ENCODE data around the gene GTF2F2.

GTF2F2 gene

GRCh38 chr13:45216193-45216592, 95.9 kb downstream of the GTF2F2 start:
- Histone ChIP-seq H3K4me3 (no peak overlapping the region), H3K27ac (no peak overlapping the region)
- no peak for DNase-seq (ENCODE audit: low spot score)
- no peak for TF ChIP-seq CTCF (IDR thresholded peaks at IDR 0.05)

DNA sequence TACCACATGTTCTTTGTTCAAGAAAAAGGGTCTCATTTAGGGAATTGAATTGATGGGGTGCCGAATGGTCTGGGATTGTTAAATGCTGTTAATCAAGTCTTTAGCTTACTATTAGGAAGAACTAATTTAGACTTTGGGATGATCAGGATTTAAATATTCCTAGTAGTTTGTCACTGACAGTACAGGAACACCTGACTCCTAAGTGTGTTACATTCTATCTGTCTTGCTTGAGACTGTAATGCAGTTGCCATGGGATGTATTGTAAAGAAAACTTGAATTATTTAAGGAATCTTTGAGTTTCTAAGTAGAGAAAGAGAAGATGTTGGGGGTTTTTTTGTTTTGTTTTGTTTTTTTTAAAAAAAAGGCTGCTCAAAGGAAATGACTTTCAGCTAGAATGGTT, 98.4 kb downstream of the GTF2F2 start:
- no peak overlapping the region for H3K27ac ChIP-seq
- H3K4me3 ChIP-seq = no peak overlapping the region
- no peak for DNase-seq (ENCODE audit: low spot score)
- no peak for TF ChIP-seq CTCF (IDR thresholded peaks at IDR 0.05)

- Histone ChIP-seq H3K4me3 (no peak overlapping the region), H3K27ac (no peak overlapping the region)
- DNase-seq (ENCODE audit: low spot score) = no peak
- no peak for TF ChIP-seq CTCF (IDR thresholded peaks at IDR 0.05)
Measured at GRCh38 chr13:45219123-45219891, 99.0 kb downstream of the GTF2F2 start.

DNA sequence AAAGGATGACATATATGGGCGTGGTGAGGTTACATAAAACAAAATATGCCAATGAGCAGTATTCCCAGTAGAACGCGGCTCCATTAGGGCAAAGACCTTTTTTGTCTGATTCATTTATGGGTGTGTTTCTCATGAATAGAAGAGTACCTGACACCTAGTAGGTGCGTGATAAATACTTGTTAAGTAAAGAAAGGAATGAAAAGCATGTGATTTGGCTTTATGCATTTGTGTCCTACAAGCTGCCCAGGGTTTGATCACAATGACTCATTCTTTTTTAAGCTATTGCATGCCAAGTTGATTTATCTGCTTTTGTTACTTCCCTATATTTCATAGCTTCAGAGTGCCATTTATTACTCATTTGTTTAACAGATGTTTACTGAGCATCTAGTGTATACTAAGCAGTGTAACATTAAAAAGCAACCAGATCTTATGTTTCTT, 99.6 kb downstream of the GTF2F2 start:
- Histone ChIP-seq H3K4me3 (no peak overlapping the region), H3K27ac (no peak overlapping the region)
- no peak for TF ChIP-seq CTCF (IDR thresholded peaks at IDR 0.05)
- DNase-seq (ENCODE audit: low spot score) = no peak

- Histone ChIP-seq H3K27ac (no peak overlapping the region), H3K4me3 (no peak overlapping the region)
Measured at GRCh38 chr13:45220403-45220802, 100.1 kb downstream of the GTF2F2 start.

DNA sequence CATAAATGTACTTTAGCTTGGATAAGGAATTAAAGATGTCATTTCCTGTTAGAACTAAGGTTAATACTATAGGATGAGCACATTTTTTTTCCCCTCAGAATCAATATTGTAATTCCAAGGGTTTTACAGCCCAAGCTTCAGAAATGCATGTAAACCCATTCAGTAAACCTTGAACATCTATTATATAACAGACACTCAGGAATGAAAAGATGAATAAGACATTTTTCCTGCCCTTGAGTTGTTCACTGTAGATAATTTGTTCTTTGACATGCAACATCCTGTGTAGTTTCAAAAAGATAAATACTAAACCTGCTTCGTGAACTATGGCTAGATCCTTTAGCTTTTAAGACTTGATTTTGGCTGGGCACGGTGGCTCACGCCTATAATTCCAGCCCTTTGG, 102.2 kb downstream of the GTF2F2 start:
- no peak overlapping the region for H3K27ac ChIP-seq
- no peak for DNase-seq (ENCODE audit: low spot score)
- no peak overlapping the region for H3K4me3 ChIP-seq
- TF ChIP-seq CTCF (IDR thresholded peaks at IDR 0.05) = no peak

More at GRCh38 chr13:45220403-45220802, 100.1 kb downstream of the GTF2F2 start:
- TF ChIP-seq CTCF (IDR thresholded peaks at IDR 0.05) = no peak
- no peak for DNase-seq (ENCODE audit: low spot score)

- Histone ChIP-seq H3K4me3 (no peak overlapping the region), H3K27ac (no peak overlapping the region)
- no peak for DNase-seq (ENCODE audit: low spot score)
- no peak for TF ChIP-seq CTCF (IDR thresholded peaks at IDR 0.05)
Measured at GRCh38 chr13:45222919-45223318, 102.6 kb downstream of the GTF2F2 start.

Data from coronary artery (tissue), 2 donors.